ENCODE measurements around the gene FAM13A.

Gene FAM13A

GRCh38 chr4:88993246-88993645 lies 63.7 kb downstream of the FAM13A start:
- Histone ChIP-seq H3K36me3 (ENCODE audit: control insufficient read depth in 2 of 2, insufficient read depth in 1 of 2, low read length in 2 of 2) (no peaks in the 10 kb centered on the region), H3K4me1 (ENCODE audit: control insufficient read depth, insufficient read depth, low read length) (peaks cover 9% of the 10 kb centered on the region), H3K9me3 (ENCODE audit: control insufficient read depth, insufficient read depth, low read depth, low read length) (no peaks in the 10 kb centered on the region), H3K27ac (ENCODE audit: extremely low read depth, low read depth, low read length) (no peak overlapping the region), H3K4me3 (ENCODE audit: low read depth, low read length) (no peak overlapping the region)
- ChIA-PET CTCF (no interaction called here), POLR2A (no interaction called here)
- TF ChIP-seq ZNF10 (tag by site-specific recombination; IDR thresholded peaks at IDR 0.05) (no peak), SP3 (tag by site-specific recombination; IDR thresholded peaks at IDR 0.05) (no peak), ZNF660 (tag by site-specific recombination; IDR thresholded peaks at IDR 0.05) (no peak), ZNF112 (tag by site-specific recombination; IDR thresholded peaks at IDR 0.05) (no peak), ZNF473 (tag by site-specific recombination; IDR thresholded peaks at IDR 0.05) (no peak)

DNA sequence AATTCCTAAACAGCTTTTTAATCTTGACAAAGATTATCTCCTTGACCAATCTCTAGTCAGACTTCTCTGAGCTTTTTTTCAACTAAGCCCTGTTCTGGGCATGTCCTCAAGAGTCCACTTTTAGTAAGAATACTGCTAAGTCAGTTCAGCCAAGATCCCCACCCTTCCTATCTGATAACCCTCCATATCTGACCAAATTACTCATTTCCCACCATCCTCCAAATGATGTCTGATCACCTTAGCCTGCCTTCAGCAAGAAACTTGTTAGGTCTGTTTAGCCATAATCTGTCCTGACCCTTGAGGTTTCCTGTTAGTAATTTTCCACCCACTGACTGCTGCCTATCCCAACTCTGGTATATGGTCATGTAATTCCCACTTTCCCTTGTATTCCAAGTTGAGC lies 65.2 kb downstream of the FAM13A start:
- 0 out of 2 replicates have a peak, but pooled peaks cover under 1% of the 10 kb centered on the region for H3K4me1 ChIP-seq (ENCODE audit: control insufficient read depth, insufficient read depth, low read length)
- H3K36me3 ChIP-seq (ENCODE audit: control insufficient read depth in 2 of 2, insufficient read depth in 1 of 2, low read length in 2 of 2) = no peaks in the 10 kb centered on the region
- H3K27ac ChIP-seq (ENCODE audit: extremely low read depth, low read depth, low read length) = no peak overlapping the region
- H3K9me3 ChIP-seq (ENCODE audit: control insufficient read depth, insufficient read depth, low read depth, low read length) = no peaks in the 10 kb centered on the region
- ChIA-PET CTCF (interaction anchor here (1.0 kb wide), 1 partner anchor 13 kb away, joined by 4 read pairs; no protein-coding TSS in a partner anchor), POLR2A (no interaction called here)
- TF ChIP-seq ZNF426 (tag by site-specific recombination; IDR thresholded peaks at IDR 0.05) (no peak), YY2 (tag by site-specific recombination; IDR thresholded peaks at IDR 0.05) (no peak), ZNF600 (tag by site-specific recombination; IDR thresholded peaks at IDR 0.05) (no peak), ZBTB26 (tag by site-specific recombination; optimal IDR thresholded peaks at IDR 0.05) (no peak), HOXD13 (CRISPR knock-in tag; IDR thresholded peaks at IDR 0.05; ENCODE audit: borderline replicate concordance) (no peak), ZBTB49 (tag by site-specific recombination; IDR thresholded peaks at IDR 0.05; ENCODE audit: low read depth) (no peak), ZNF580 (tag by site-specific recombination; IDR thresholded peaks at IDR 0.05) (no peak), ZNF837 (tag by site-specific recombination; IDR thresholded peaks at IDR 0.05) (no peak), ZNF777 (tag by site-specific recombination; IDR thresholded peaks at IDR 0.05; ENCODE audit: borderline replicate concordance) (no peak), ZNF658 (tag by site-specific recombination; IDR thresholded peaks at IDR 0.05) (no peak), ZBTB48 (tag by site-specific recombination; IDR thresholded peaks at IDR 0.05) (no peak), ZXDB (tag by site-specific recombination; IDR thresholded peaks at IDR 0.05) (no peak), ZNF791 (tag by site-specific recombination; IDR thresholded peaks at IDR 0.05) (no peak), ZNF184 (tag by site-specific recombination; IDR thresholded peaks at IDR 0.05) (no peak)
- TF ChIP-seq, protein P1, sequence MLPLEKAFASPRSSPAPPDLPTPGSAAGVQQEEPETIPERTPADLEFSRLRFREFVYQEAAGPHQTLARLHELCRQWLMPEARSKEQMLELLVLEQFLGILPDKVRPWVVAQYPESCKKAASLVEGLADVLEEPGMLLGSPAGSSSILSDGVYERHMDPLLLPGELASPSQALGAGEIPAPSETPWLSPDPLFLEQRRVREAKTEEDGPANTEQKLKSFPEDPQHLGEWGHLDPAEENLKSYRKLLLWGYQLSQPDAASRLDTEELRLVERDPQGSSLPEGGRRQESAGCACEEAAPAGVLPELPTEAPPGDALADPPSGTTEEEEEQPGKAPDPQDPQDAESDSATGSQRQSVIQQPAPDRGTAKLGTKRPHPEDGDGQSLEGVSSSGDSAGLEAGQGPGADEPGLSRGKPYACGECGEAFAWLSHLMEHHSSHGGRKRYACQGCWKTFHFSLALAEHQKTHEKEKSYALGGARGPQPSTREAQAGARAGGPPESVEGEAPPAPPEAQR (tag by site-specific recombination; IDR thresholded peaks at IDR 0.05) = no peak
- TF ChIP-seq, protein P2, sequence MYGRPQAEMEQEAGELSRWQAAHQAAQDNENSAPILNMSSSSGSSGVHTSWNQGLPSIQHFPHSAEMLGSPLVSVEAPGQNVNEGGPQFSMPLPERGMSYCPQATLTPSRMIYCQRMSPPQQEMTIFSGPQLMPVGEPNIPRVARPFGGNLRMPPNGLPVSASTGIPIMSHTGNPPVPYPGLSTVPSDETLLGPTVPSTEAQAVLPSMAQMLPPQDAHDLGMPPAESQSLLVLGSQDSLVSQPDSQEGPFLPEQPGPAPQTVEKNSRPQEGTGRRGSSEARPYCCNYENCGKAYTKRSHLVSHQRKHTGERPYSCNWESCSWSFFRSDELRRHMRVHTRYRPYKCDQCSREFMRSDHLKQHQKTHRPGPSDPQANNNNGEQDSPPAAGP (tag by site-specific recombination; IDR thresholded peaks at IDR 0.05) = no peak
- H3K4me3 ChIP-seq (ENCODE audit: low read depth, low read length) = no peak overlapping the region
